ENCODE data around the gene GALR3.

DNA sequence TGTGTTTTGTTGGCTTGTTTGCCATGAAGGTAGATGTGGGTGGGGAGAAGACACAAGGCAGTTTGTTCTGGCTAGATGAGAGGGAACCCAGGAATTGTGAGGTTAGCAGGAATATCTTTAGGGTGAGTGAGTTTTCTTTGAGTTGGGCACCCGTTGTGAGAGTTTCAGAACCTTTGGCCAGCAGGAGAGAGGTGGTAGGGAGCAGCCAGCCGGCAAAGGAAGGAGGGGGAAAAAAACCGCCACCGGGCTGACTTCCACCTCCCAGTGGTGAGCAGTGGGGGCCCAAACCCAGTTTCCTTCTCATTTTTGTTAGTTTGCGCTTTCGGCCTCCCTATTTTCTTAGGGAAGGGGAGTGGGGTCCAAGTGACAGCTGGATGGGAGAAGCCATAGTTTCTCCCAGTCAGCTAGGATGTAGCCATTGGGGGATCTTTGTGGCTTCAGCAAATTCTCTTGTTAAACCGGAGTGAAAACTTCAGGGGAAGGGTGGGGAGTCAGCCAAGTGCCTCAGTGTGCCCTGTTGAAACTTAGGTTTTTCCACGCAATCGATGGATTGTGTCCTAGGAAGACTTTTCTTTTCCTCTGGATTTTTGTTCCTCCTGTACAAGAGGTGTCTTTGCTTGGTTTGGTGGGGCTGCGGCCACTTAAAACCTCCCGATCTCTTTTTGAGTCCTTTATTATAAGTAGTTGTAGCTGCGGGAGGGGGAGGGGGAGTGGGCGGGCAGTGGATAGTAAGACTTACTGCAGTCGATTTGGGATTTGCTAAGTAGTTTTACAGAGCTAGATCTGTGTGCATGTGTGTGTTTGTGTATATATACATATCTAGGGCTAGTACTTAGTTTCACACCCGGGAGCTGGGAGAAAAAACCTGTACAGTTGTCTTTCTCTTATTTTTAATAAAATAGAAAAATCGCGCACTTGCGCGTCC is 16.5 kb upstream of the GALR3 start:
- TF ChIP-seq, protein P1, sequence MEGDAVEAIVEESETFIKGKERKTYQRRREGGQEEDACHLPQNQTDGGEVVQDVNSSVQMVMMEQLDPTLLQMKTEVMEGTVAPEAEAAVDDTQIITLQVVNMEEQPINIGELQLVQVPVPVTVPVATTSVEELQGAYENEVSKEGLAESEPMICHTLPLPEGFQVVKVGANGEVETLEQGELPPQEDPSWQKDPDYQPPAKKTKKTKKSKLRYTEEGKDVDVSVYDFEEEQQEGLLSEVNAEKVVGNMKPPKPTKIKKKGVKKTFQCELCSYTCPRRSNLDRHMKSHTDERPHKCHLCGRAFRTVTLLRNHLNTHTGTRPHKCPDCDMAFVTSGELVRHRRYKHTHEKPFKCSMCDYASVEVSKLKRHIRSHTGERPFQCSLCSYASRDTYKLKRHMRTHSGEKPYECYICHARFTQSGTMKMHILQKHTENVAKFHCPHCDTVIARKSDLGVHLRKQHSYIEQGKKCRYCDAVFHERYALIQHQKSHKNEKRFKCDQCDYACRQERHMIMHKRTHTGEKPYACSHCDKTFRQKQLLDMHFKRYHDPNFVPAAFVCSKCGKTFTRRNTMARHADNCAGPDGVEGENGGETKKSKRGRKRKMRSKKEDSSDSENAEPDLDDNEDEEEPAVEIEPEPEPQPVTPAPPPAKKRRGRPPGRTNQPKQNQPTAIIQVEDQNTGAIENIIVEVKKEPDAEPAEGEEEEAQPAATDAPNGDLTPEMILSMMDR (IDR thresholded peaks at IDR 0.05; ENCODE audit: poor library complexity) = no peak
- no peak for TF ChIP-seq EZH2phosphoT487 (IDR thresholded peaks at IDR 0.05; ENCODE audit: low read depth, severe bottlenecking, unreplicated experiment)
- TF ChIP-seq EZH2 (IDR thresholded peaks at IDR 0.05; ENCODE audit: borderline replicate concordance) = no peak
